PC-3 (cell line): ENCODE results near the gene PRDM15. TPM values are rescaled to one million over a fixed set of nuclear protein-coding genes. Genes with fewer than 3 reads are reported as not detected.
A peak's percentile ranks its signal among the peaks of the same experiment; 100 is the strongest.

ENCODE experiments used
- ATAC-seq: fragments of 200-7000 bp; cut with Tn5 transposase; 2 replicates; pipeline ENCODE4 v1.9.1; 2020; ENCODE audit warnings: mild to moderate bottlenecking, moderate library complexity
- BruUV-seq: library from RNA; stranded (reverse); fragments of 400-500 nt; replicated peaks from 2 replicates; lab custom pipeline; 2021; lab: Mats Ljungman, UMichigan
- CTCF ChIA-PET: fragments of 300-600 bp; sonication (Branson Sonifier 250); formaldehyde crosslinking; loops from one replicate; lab custom pipeline; 2022; ENCODE audit warnings: antibody characterized with exemption; lab: Charles Lee
- POLR2A ChIA-PET: fragments of 300-600 bp; sonication (Branson Sonifier 250); formaldehyde crosslinking; loops from one replicate; lab custom pipeline; 2022; ENCODE audit warnings: antibody characterized with exemption; ENCODE audit not compliant: unreplicated experiment; lab: Charles Lee
- DNase-seq: peaks from one replicate; pipeline ENCODE4 v3.0.0-alpha.2; 2015
- H2AFZ ChIP-seq: fragments of 300-600 bp; sonication (generic); 2 replicates; pipeline ENCODE4 v1.6.0; 2016; ENCODE audit warnings: antibody characterized with exemption, low read length
- H3F3A ChIP-seq: fragments of 300-600 bp; sonication (generic); one replicate; pipeline ENCODE4 v1.6.0; 2017; ENCODE audit warnings: antibody characterized with exemption, low read length, control low read depth, mild to moderate bottlenecking; ENCODE audit not compliant: unreplicated experiment
- H3K27ac ChIP-seq: fragments of 300-600 bp; sonication (generic); 2 replicates; pipeline ENCODE4 v1.5.1; 2016; ENCODE audit warnings: mild to moderate bottlenecking, low read length
- H3K27me3 ChIP-seq: fragments of 300-600 bp; sonication (generic); 2 replicates; pipeline ENCODE4 v1.6.1; 2016; ENCODE audit warnings: low read length, mixed read lengths
- H3K36me3 ChIP-seq: fragments of 300-600 bp; sonication (generic); 2 replicates; pipeline ENCODE4 v1.6.1; 2016; ENCODE audit warnings: low read depth, mixed run types, low read length, mixed read lengths
- H3K4me1 ChIP-seq: fragments of 300-600 bp; sonication (generic); 2 replicates; pipeline ENCODE4 v1.5.1; 2016; ENCODE audit warnings: low read length; ENCODE audit not compliant: insufficient read depth
- H3K4me2 ChIP-seq: fragments of 300-600 bp; sonication (generic); 2 replicates; pipeline ENCODE4 v1.6.0; 2016; ENCODE audit warnings: low read length
- H3K4me3 ChIP-seq: fragments of 300-600 bp; sonication (generic); 2 replicates; pipeline ENCODE4 v1.5.1; 2016; ENCODE audit warnings: mild to moderate bottlenecking, low read length, mixed read lengths
- H3K79me2 ChIP-seq: fragments of 300-600 bp; sonication (generic); 2 replicates; pipeline ENCODE4 v1.6.1; 2017; ENCODE audit warnings: low read length, mixed read lengths
- H3K9ac ChIP-seq: fragments of 300-600 bp; sonication (generic); 2 replicates; pipeline ENCODE4 v1.6.0; 2016; ENCODE audit warnings: mild to moderate bottlenecking, low read length
- H3K9me2 ChIP-seq: fragments of 300-600 bp; sonication (generic); replicated peaks from 2 replicates; pipeline ENCODE4 v1.6.1; 2016; ENCODE audit warnings: mixed run types, low read length, mixed read lengths
- H3K9me3 ChIP-seq: fragments of 300-600 bp; sonication (generic); 2 replicates; pipeline ENCODE4 v1.6.1; 2016; ENCODE audit warnings: low read length, mixed read lengths
- H4K20me1 ChIP-seq: fragments of 300-600 bp; sonication (generic); 2 replicates; pipeline ENCODE4 v1.6.1; 2016; ENCODE audit warnings: low read length, mixed read lengths
- CTCF ChIP-seq: fragments of 300-600 bp; sonication (generic); conservative IDR thresholded peaks from 2 replicates; pipeline ENCODE4 v1.5.1; 2017; ENCODE audit warnings: antibody characterized with exemption, low read depth, mild to moderate bottlenecking, low read length
- EZH2 ChIP-seq: fragments of 300-600 bp; sonication (generic); IDR thresholded peaks from one replicate; pipeline ENCODE4 v1.6.1; 2017; ENCODE audit warnings: antibody characterized with exemption, mild to moderate bottlenecking, low read length; ENCODE audit not compliant: unreplicated experiment
- EZH2phosphoT487 ChIP-seq: fragments of 300-600 bp; sonication (generic); IDR thresholded peaks from 2 replicates; pipeline ENCODE4 v1.6.1; 2018; ENCODE audit warnings: mild to moderate bottlenecking, antibody characterized with exemption, low read length, borderline replicate concordance
- intact Hi-C: fragments of 100-400 bp; cut with micrococcal nuclease; formaldehyde crosslinking; loops from 2 replicates; pipeline ENCODE4 v1.9.0; 2023
- total RNA-seq: library from RNA; depleted of rRNA; stranded (reverse); fragments of >200 nt; gene quantifications from 2 replicates; pipeline ENCODE4 v1.2.3, GENCODE V29; 2014

Gene PRDM15
- total RNA-seq, 1 experiment from 2014 or later: 13.4 TPM

DNA sequence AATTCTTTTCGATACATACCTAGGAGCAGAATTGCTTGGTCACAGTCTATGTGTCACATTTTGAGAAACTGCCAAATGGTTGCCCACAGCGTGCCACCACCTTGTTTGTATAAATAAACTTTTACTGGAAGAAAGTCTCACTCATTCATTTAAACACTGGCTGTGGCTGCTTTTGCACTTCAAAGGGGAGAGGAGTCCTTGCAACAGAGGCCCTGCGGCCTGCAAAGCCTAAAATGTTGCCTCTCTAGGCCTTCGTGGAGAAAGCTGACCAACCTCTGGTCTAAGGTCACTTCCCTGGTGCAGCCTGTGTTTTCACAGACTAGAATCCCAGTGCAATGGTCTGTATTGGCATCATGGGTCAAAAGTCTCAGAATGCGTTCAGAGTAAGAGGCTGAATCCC lies 120.6 kb downstream of the PRDM15 start:
- CTCF ChIA-PET: interaction anchor here (1.0 to 1.6 kb wide), 3 partner anchors 10 to 146 kb away, joined by 3 to 11 read pairs (median 8); no protein-coding TSS in a partner anchor
- TF ChIP-seq EZH2 (no peak), EZH2phosphoT487 (no peak), CTCF (no peak)
- Histone ChIP-seq H4K20me1 (peaks cover 92% of the 10 kb centered on the region), H3K9me2 (no peaks in the 10 kb centered on the region), H3K4me1 (peaks cover 89% of the 10 kb centered on the region), H3K9me3 (no peaks in the 10 kb centered on the region), H3K4me3 (peak overlapping the region; percentile 94; the same call in 1 of the 2 replicates), H3K36me3 (peaks cover 84% of the 10 kb centered on the region), H3K9ac (peak overlapping the region; percentile 33), H3K27me3 (no peaks in the 10 kb centered on the region), H3K79me2 (peaks cover 98% of the 10 kb centered on the region), H3F3A (peaks cover 37% of the 10 kb centered on the region), H2AFZ (no peak overlapping the region), H3K4me2 (peak overlapping the region; percentile 98), H3K27ac (peak overlapping the region; percentile 97)
- peak; percentile 99 for DNase-seq
- ATAC-seq: peak; percentile 25
- POLR2A ChIA-PET: no interaction called here
- BruUV-seq: no TSS peak
- intact Hi-C loops: loop anchor here (2.0 kb wide), 1 partner anchor 20 kb away; no protein-coding TSS in a partner anchor

DNA sequence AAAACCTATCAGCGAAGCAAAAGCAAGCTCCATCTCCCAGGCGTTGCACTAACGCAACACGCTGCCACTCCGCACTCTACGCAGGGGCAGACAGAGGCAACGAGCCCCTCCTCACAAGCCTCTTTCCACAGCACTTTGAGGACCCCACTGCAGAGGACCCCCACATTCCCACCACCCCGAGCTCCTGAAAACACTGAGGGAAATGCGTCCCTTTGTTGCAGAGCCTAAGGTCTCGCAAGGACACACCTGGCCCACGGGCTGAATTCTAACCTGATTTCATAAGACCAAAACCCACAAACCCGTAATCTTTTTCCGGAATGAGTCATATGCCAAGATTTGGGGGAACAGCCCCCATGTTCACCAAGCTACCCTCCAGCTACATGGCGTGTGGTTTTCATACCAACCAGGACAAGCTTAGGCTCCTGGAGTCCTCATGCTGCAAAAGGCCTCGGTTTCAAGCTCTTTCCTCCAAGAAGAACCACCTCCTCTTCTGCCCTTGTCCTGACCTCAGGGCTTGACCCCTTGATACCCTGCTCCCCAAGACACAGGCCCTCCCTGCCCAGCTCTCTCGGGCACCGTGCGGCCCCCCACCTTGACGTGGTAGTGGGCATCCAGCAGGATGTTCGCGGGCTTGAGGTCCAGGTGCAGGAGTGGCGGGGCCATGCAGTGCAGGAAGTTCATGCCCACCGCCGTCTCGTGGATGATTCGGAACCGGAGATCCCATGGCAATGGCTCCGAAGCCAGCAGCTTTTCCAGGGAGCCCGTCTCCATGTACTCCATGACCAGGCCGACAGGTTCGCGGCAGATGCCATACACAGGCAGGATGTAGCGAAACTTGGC lies 123.0 kb downstream of the PRDM15 start:
- no TSS peak for BruUV-seq
- DNase-seq (no peak), ATAC-seq (no peak)
- Histone ChIP-seq H3F3A (peaks cover 20% of the 10 kb centered on the region), H3K27me3 (no peaks in the 10 kb centered on the region), H3K9ac (no peak overlapping the region), H3K4me3 (no peak overlapping the region), H3K27ac (no peak overlapping the region), H3K9me3 (no peaks in the 10 kb centered on the region), H3K79me2 (peaks cover 98% of the 10 kb centered on the region), H4K20me1 (peaks cover 92% of the 10 kb centered on the region), H3K36me3 (peaks cover 90% of the 10 kb centered on the region), H3K4me2 (no peak overlapping the region), H2AFZ (no peak overlapping the region), H3K9me2 (no peaks in the 10 kb centered on the region), H3K4me1 (peaks cover 90% of the 10 kb centered on the region)
- ChIA-PET POLR2A (interaction anchor here (0.7 kb wide), 1 partner anchor 416 kb away, joined by 9 read pairs; no protein-coding TSS in a partner anchor), CTCF (no interaction called here)
- TF ChIP-seq EZH2 (no peak), CTCF (no peak), EZH2phosphoT487 (no peak)
- intact Hi-C loops: no loop called here
